GM23338 (cell line): ENCODE measurements around the gene CDK1.

Experiments
- CREB1 ChIP-seq: fragments of 250-450 bp; sonication (Bioruptor Pico); IDR thresholded peaks from 2 replicates; pipeline ENCODE4 v1.5.0; 2020; ENCODE audit warnings: low read depth, mild to moderate bottlenecking, moderate library complexity
- EZH2 ChIP-seq: fragments of 200-600 bp; sonication (generic); IDR thresholded peaks from one replicate; pipeline ENCODE4 v1.8.0; 2017; ENCODE audit warnings: antibody characterized with exemption, mild to moderate bottlenecking, low read depth; ENCODE audit not compliant: unreplicated experiment
- EZH2phosphoT487 ChIP-seq: fragments of 200-600 bp; sonication (generic); IDR thresholded peaks from one replicate; pipeline ENCODE4 v1.8.1; 2018; ENCODE audit warnings: antibody characterized with exemption; ENCODE audit not compliant: unreplicated experiment
- JUNB ChIP-seq: IDR thresholded peaks from one replicate; pipeline ENCODE4 v1.6.1; 2016; ENCODE audit warnings: antibody characterized with exemption; ENCODE audit not compliant: unreplicated experiment
- NANOG ChIP-seq: IDR thresholded peaks from 2 replicates; pipeline ENCODE4 v1.6.1; 2016; ENCODE audit warnings: antibody characterized with exemption, borderline replicate concordance
- POLR2AphosphoS5 ChIP-seq: IDR thresholded peaks from 2 replicates; pipeline ENCODE4 v1.6.1; 2016; ENCODE audit warnings: antibody characterized with exemption, low read depth
- STAT1 ChIP-seq: IDR thresholded peaks from one replicate; pipeline ENCODE4 v1.6.1; 2016; ENCODE audit warnings: antibody characterized with exemption; ENCODE audit not compliant: unreplicated experiment
- ZNF114 ChIP-seq: fragments of 250-450 bp; sonication (Bioruptor Pico); IDR thresholded peaks from 2 replicates; pipeline ENCODE4 v1.5.0; 2020; ENCODE audit warnings: mild to moderate bottlenecking, moderate library complexity
- ZNF331 ChIP-seq: fragments of 250-450 bp; sonication (Bioruptor Pico); IDR thresholded peaks from 2 replicates; pipeline ENCODE4 v1.5.0; 2020; ENCODE audit warnings: low read depth, mild to moderate bottlenecking, moderate library complexity
- ZNF462 ChIP-seq: fragments of 250-450 bp; sonication (Bioruptor Pico); IDR thresholded peaks from 2 replicates; pipeline ENCODE4 v1.5.0; 2020; ENCODE audit warnings: mild to moderate bottlenecking, moderate library complexity
- TF ChIP-seq, protein P1 (sequence below), 2 experiments: fragments of 200-600 bp in 1 of 2; sonication (generic) in 1 of 2; conservative IDR thresholded peaks; 2 replicates each; pipeline versions ENCODE4 v1.5.1 to v1.6.1; 2016 to 2017; ENCODE audit warnings: antibody characterized with exemption in 2 of 2, low read depth in 2 of 2, mild to moderate bottlenecking in 2 of 2, moderate library complexity in 1 of 2
- TF ChIP-seq, protein P2 (sequence below): IDR thresholded peaks from one replicate; pipeline ENCODE4 v1.6.1; 2018; ENCODE audit warnings: antibody characterized with exemption; ENCODE audit not compliant: unreplicated experiment
- TF ChIP-seq, protein P3 (sequence below): IDR thresholded peaks from 2 replicates; pipeline ENCODE4 v1.6.1; 2016; ENCODE audit warnings: antibody characterized with exemption

- TF ChIP-seq, protein P1, sequence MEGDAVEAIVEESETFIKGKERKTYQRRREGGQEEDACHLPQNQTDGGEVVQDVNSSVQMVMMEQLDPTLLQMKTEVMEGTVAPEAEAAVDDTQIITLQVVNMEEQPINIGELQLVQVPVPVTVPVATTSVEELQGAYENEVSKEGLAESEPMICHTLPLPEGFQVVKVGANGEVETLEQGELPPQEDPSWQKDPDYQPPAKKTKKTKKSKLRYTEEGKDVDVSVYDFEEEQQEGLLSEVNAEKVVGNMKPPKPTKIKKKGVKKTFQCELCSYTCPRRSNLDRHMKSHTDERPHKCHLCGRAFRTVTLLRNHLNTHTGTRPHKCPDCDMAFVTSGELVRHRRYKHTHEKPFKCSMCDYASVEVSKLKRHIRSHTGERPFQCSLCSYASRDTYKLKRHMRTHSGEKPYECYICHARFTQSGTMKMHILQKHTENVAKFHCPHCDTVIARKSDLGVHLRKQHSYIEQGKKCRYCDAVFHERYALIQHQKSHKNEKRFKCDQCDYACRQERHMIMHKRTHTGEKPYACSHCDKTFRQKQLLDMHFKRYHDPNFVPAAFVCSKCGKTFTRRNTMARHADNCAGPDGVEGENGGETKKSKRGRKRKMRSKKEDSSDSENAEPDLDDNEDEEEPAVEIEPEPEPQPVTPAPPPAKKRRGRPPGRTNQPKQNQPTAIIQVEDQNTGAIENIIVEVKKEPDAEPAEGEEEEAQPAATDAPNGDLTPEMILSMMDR (conservative IDR thresholded peaks at IDR 0.05; ENCODE audit: low read depth in 2 of 2) = no peak
- TF ChIP-seq POLR2AphosphoS5 = no peak
- TF ChIP-seq, protein P2, sequence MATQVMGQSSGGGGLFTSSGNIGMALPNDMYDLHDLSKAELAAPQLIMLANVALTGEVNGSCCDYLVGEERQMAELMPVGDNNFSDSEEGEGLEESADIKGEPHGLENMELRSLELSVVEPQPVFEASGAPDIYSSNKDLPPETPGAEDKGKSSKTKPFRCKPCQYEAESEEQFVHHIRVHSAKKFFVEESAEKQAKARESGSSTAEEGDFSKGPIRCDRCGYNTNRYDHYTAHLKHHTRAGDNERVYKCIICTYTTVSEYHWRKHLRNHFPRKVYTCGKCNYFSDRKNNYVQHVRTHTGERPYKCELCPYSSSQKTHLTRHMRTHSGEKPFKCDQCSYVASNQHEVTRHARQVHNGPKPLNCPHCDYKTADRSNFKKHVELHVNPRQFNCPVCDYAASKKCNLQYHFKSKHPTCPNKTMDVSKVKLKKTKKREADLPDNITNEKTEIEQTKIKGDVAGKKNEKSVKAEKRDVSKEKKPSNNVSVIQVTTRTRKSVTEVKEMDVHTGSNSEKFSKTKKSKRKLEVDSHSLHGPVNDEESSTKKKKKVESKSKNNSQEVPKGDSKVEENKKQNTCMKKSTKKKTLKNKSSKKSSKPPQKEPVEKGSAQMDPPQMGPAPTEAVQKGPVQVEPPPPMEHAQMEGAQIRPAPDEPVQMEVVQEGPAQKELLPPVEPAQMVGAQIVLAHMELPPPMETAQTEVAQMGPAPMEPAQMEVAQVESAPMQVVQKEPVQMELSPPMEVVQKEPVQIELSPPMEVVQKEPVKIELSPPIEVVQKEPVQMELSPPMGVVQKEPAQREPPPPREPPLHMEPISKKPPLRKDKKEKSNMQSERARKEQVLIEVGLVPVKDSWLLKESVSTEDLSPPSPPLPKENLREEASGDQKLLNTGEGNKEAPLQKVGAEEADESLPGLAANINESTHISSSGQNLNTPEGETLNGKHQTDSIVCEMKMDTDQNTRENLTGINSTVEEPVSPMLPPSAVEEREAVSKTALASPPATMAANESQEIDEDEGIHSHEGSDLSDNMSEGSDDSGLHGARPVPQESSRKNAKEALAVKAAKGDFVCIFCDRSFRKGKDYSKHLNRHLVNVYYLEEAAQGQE = no peak
- TF ChIP-seq EZH2 = no peak
- no peak for TF ChIP-seq CREB1 (CRISPR knock-in tag)
- TF ChIP-seq EZH2phosphoT487 = no peak
- TF ChIP-seq STAT1 = no peak
- TF ChIP-seq, protein P3, sequence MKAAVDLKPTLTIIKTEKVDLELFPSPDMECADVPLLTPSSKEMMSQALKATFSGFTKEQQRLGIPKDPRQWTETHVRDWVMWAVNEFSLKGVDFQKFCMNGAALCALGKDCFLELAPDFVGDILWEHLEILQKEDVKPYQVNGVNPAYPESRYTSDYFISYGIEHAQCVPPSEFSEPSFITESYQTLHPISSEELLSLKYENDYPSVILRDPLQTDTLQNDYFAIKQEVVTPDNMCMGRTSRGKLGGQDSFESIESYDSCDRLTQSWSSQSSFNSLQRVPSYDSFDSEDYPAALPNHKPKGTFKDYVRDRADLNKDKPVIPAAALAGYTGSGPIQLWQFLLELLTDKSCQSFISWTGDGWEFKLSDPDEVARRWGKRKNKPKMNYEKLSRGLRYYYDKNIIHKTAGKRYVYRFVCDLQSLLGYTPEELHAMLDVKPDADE = no peak
- no peak for TF ChIP-seq ZNF331
- no peak for TF ChIP-seq JUNB
- no peak for TF ChIP-seq ZNF114 (CRISPR knock-in tag)
- TF ChIP-seq NANOG = no peak
- no peak for TF ChIP-seq ZNF462 (CRISPR knock-in tag)
These were observed 22.6 kb downstream of the CDK1 start for GRCh38 chr10:60800918-60801317.
